Hematopoietic multipotent progenitor cell treated with erythropoietin and hydrocortisone succinate and interleukin-3 and kit ligand, for 17 days (in vitro differentiated cells): ENCODE data around the gene ADGRE1.

Source experiments
- DNase-seq: peaks from one replicate; pipeline ENCODE4 v3.0.0-alpha.2; 2015; ENCODE audit warnings: low spot score

Gene ADGRE1

DNA sequence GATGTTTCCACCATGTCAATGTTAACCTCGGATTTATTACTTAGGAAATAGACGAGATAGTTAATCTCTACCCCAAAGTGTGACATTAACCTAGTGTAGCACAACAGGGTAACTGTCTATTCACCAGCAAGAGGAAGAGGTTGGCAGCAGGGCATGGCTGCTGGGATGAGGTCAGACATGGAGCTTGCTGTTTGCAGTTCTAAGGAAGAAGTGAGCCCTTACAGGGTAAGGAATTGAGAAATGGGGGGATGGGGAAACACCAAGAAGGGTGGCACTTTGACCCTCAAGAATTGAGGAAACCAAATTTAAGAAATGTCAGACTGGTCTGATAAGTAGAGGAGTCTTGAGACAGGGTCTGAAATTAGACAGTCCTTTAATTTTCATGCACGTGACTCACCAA, 71.4 kb downstream of the ADGRE1 start:
- DNase-seq: no peak

DNA sequence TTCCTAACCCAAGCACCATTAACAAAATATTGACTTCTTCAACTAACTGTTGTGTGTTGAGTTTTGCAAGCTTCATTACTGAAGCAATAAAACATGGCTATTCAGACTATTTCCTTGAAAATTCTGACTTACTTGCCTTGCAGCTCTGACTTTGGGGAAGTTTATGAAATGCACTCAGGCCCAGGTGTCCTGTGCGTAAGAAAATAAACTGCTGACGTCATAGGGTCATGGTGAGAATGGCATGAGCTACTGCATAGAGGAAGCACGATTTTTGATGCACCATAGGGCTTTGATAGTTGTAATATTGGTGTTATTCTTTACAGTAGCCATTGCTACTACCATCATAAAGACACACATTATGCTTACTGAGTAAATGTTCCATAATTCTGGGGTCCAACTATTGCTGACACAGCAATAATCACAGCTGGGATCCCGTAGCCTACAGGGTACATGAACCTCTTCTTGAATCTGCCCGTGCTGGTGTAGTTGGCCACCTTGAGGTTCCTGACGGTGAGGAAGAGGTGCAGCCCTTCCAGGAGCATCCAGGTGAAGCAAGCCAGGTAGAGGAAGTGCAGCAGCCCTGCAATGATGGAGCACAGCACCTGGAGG, 76.0 kb downstream of the ADGRE1 start:
- no peak for DNase-seq

DNA sequence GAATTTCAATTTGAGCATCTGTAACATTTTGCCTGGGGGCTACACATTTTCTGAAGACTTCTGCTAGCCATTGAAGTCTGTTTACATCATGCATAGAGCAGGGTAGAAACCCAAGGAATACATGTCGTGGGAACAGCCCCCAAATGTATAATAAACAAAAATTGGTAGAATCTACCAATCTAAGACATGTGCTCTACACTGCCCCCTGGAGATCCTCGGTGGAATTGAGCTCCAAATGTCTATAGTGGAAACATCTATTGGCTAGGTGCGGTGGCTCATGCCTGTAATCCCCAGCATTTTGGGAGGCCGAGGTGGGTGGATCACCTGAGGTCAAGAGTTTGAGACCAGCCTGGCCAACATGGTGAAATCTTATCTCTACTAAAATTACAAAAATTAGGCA, 76.6 kb downstream of the ADGRE1 start:
- DNase-seq: peak; percentile 19

DNA sequence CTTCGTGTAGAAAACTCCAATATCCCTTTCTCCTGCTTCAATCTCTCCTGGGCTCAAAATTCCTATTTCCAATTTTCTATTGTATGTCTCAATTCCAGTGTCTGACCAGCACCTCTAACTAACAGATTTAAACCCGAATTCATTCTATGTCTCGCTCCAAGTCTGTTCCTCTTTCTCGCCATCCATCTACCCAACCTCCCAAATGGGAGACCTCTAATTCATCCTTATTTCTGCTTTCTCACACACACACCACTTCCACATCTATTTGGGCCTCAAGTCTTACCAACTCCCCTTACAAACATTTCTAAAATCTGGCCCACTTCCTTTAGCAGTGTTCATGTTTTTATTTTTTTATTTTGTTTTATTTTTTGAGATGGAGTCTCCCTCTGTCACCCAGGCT, 80.6 kb downstream of the ADGRE1 start:
- DNase-seq: no peak

DNA sequence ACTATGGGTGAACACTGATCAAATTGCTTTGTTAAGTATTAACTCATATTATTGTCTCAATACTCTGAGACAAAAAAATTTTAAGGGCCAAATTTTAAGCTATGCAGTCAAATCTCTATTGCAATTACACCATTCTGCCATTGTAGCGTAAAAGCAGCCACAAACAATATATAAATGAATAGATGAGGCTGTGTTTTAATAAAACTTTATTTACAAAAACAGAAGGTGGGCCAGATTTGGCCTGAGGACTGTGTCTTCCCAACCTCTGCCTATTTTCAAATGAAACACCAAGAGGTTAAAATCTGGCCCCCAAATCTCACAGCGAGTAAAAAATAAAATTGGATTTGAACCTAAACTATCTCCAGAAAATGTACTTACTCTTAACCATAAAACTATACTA, 82.1 kb downstream of the ADGRE1 start:
- no peak for DNase-seq

DNA sequence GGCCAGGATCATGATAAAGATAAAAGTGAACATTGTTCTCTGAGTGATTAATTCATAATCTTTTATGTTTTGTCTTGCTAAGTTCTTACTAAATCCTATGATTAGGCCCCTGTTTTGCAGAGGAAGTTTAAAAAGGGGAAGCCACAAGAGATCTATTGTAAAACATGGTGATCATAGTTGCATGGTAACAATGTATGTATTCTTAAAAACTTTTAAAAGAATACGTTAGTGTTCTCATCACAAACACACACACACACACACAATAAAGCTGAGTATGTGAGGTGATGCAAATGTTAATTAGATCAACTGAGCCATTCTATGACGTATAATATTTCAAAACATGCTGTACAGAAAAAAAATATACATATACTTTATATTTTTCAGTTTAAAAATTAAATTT, 82.6 kb downstream of the ADGRE1 start:
- no peak for DNase-seq

DNA sequence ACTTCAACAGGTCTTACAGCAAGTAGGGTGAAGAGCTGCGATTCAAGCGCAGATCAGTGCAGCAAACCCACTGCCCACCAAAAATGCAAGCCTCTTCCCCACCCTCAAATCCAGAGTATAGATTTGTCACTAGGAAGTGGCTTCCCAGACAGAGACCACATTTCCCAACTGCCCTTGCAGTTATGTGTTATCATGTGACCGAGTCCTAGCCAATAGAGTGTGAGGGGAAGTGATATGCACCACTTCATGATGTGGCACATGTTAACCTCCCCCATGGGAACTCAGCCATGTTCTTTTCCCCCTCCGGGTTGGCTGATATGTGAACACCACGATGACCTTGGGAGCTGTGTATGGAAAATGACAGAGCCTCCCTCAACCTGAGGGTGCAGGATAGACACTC, 83.1 kb downstream of the ADGRE1 start:
- DNase-seq: no peak

DNA sequence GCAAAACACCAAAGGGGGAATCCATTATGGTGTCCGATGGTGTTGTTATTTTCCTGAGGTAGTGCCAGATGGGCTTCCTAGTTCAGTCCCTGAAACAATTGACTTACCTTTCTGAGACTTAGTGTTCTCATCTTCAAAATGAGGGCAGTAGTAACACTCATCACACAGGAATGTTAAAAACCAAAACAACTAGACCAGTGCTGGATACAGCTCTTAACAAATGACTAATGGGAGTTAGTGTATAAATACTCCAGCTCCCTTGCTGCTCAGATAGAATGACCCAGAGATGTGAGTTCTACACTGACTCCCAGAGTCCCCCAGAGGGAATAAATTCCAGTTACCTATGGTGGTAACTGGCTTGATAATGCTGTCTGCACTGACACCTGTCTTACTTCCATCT, 84.0 kb downstream of the ADGRE1 start:
- DNase-seq: no peak

DNA sequence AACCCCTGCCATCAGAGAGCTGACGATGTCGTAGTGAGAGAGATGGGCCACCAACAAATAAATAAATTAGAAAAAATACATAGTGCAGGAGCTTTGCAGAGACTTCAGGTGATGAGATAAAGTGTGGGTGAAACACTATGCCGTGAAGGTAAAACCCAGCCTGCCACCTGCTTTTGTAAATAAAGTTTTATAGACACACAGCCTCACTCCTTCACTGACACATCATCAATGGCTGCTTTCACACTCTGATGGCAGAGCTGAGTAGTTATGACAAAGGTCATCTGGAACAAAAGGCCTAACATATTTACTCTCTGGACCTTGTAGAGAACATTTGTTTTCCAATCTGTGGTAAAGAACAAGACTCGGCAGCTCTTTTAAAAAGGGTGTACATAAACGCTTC, 88.8 kb downstream of the ADGRE1 start:
- no peak for DNase-seq

DNA sequence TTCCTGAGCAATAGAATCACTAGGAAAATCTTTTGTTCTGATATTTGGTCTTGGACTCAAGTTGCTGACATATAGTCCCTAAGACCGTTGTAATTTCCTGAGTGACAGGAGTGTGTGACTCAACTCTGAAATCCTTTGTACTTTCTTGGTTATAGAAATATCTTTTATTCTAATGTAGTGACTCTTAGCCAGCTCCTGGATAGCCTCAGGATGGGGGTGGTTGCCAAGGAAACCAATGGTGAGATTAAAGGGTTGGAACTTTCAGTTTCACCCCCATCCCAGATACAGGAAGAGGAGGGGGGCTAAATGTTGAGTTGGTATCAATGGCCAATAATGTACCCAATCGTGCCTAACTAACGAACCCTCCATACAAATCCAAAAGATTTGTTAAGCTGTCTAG, 92.0 kb downstream of the ADGRE1 start:
- no peak for DNase-seq

DNA sequence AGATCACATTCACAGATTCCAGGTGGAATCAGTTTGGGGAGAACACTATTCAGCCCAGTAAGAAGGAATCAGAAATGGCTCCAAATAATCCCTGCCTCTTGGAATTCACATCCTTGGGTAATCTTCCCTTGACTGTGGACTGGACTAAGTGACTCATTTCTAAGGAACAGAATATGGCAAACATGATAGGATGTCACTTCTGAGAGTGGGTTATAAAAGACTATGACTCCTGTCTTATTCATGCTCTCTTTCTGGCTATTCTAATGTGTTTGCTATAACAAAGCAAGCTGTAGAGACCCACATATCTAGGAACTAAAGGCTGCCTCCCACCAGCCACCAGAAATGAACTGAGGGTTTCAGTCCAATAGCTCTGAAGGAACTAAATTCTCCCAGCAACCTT, 96.1 kb downstream of the ADGRE1 start:
- no peak for DNase-seq

DNA sequence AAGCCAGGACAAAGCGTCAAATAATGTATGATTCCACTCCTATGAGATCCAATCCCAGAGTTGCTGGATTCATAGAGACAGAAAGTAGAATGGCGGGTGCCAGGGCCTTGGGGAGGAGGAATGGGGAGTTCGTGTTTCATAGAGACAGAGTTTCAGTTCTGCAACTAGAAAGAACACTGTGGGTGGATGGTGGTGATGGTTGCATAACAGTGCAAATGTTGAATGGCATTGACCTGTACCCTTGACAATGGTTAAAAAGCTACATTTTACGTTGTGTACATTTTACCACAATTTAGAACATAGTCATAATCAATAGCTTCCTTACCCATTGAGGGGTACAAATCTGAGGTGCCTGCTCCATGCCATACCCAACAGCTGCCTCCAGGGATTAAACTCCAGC, 100.5 kb downstream of the ADGRE1 start:
- DNase-seq: no peak

DNA sequence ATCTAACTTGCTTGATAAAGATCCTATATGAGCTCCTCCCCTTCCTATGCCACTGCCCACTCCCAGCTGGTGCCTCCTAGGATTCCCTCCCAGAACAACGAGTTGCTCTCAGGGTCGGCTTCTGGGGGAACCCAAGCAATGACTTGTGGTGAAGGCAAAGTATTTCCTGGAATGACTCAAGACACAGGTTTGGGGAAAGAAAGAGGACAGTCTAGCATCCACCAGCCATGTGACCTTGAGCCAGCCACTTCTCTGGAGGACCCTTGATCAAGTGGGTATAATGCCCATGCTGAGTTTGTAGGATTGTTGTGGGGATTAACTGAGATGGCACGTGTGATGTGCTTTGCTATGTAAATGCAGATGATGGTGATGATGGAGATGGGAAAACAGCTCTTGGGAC, 100.9 kb downstream of the ADGRE1 start:
- DNase-seq: no peak
